Stimulated activated effector memory CD8-positive, alpha-beta T cell treated with anti-CD3 and anti-CD28 coated beads, Interleukin-12 subunit alpha, Interleukin-12 subunit beta, amount 100 ng/mL, for 72 hours (primary cell): ENCODE data around the gene GABRD.

ENCODE experiments used
- ATAC-seq: fragments of 150-1000 bp; cut with Tn5 transposase; 2 replicates; pipeline ENCODE4 v1.10.0; 2021
- DNase-seq, 2 donors: peaks; one replicate each; pipeline ENCODE4 v3.0.0; 2021 to 2022; ENCODE audit warnings: low spot score in 2 of 2
- H3K27ac Mint-ChIP-seq: one replicate; pipeline ENCODE4 v1.8.0; 2022; ENCODE audit warnings: mild to moderate bottlenecking, mixed read lengths
- H3K36me3 Mint-ChIP-seq: one replicate; pipeline ENCODE4 v1.8.0; 2022; ENCODE audit warnings: mild to moderate bottlenecking, mixed read lengths
- H3K4me1 Mint-ChIP-seq: one replicate; pipeline ENCODE4 v1.8.0; 2022; ENCODE audit warnings: mixed read lengths
- H3K4me3 Mint-ChIP-seq: one replicate; pipeline ENCODE4 v1.8.0; 2022; ENCODE audit warnings: mild to moderate bottlenecking, mixed read lengths
- H3K9me3 Mint-ChIP-seq: one replicate; pipeline ENCODE4 v1.8.0; 2022; ENCODE audit warnings: mixed read lengths

Gene GABRD

DNA sequence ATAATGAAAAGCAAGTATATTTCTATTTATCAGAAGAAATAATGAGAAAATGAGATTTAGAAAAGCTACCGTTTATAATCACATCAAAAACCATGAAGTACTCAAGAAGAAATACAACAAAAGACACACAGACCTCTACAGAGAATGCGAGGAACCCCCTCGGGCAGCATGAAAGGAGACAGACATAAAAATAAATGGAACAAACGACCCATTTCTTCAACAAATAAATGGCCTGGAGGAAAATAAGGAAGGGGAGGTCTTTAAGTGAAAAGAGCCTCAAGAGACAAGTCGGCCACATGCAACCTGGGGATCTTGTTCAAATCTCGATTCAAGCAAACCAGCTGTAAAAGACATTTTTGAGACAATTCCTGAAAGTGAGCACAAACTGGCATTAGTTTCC is 21.6 kb upstream of the GABRD start:
- H3K4me1 Mint-ChIP-seq, result peaks cover 6% of the 10 kb centered on the region
- ATAC-seq (no peak), DNase-seq (no peak)
- no peaks in the 10 kb centered on the region for H3K36me3 Mint-ChIP-seq
- no peak overlapping the region for H3K27ac Mint-ChIP-seq
- H3K9me3 Mint-ChIP-seq, result no peaks in the 10 kb centered on the region
- H3K4me3 Mint-ChIP-seq, result no peak overlapping the region

DNA sequence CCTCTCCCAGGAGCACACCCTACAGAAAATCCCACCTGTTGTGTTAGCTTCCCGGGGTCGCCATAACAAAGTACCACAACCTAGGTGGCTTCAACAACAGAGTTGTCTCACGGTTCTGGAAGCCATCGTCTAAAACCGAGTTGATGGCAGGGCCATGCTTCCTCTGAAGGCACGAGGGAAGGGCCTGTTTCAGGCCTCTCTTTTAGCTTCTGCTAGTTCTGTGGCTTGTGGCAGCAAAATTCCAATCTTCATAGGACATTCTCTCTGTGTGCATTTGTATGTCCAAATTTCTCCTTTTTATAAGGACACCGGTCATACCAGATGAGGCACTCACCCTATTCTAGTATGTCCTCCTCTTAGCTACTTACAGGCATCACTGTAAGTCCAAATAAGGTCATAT is 18.7 kb upstream of the GABRD start:
- ATAC-seq (no peak), DNase-seq (no peak)
- Mint-ChIP-seq H3K4me1 (peaks cover 6% of the 10 kb centered on the region), H3K9me3 (no peaks in the 10 kb centered on the region), H3K36me3 (no peaks in the 10 kb centered on the region), H3K27ac (no peak overlapping the region), H3K4me3 (no peak overlapping the region)

DNA sequence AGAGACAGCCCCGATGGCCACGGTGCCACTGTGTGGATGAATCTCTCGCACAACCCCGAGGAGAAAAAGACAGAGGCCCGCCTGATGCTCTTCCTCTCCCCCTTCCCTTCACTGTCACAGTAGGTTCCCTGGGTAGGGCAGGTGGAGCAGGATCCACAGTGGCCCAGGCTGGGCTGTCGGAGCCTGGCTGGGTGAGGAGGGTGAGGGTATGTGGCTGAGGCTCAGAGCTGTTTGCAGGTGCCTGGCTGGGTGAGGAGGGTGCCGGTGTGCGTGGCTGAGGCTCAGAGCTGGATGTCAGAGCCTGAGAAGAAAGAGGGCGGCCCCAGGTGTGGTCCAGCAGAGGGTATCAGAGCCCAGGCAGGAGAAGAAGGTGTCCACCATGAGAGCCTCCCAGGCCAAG is 18.3 kb upstream of the GABRD start:
- Mint-ChIP-seq H3K36me3 (no peaks in the 10 kb centered on the region), H3K4me3 (no peak overlapping the region), H3K27ac (no peak overlapping the region), H3K4me1 (peaks cover 6% of the 10 kb centered on the region), H3K9me3 (no peaks in the 10 kb centered on the region)
- DNase-seq (no peak), ATAC-seq (no peak)

DNA sequence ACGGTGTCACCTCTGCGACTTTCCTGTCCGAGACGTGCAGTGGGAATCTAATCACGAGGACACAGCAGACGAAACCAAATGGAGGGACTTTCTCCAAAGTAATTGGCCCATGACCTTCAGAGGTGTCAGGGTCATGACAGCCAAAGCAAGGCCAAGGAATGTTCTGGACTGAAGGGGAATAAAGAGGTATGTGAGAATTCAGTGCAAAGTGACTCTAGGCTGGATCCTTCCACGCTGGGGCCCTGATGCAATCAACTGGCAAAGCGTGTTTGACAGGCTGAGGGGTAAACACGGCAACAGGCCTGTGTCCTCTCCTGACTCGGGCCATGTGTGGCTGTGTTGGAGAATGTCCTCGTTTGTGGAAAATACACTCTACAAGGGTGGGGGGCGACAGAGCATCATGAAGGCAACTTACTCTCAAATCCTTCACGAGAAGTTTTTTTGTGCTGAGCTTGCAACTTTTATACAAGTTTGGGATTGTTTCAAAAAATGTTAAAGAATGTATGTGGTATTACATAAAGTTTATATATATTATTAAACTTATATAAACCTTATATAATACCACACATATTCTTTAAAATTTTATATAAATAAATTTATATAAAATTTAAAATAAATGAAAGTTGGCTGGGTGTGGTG is 17.3 kb upstream of the GABRD start:
- Mint-ChIP-seq H3K36me3 (no peaks in the 10 kb centered on the region), H3K9me3 (no peaks in the 10 kb centered on the region), H3K4me3 (no peak overlapping the region), H3K4me1 (no peaks in the 10 kb centered on the region), H3K27ac (no peak overlapping the region)
- no peak for DNase-seq
- no peak for ATAC-seq

DNA sequence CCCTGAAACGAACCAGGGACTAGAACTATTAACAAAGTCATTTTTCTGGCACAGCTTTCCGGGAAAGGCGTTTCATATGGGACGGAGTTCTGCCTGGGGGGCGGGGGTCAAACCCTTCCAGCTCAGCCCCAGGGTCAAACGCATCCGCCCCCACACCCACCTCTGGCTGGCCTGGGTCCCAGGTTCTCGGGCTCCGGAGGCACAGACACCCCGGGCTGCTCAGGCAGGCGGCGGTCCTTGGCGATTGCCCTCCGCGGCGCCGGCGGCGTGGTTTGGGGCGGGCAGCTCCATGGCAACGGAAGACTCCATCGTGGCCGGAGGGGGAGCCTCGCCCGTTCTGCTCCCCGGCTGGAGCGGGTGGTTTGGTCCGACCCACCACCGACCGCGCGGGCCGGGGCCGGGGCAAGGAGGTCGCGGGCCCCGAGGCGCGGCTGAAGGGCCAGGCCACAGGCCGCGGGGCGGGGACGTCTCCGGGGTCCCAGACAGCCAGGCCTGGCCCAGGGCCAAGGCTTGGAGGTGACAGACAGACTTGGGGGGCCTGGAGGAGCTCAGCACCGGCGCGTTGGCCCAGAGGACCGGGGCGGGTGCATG is 15.5 kb upstream of the GABRD start, which contains the start of gene CFAP74:
CFAP74 (minus strand) TSS at position 246 of the 591 bp plus-strand sequence. CDS start 12,830 bp downstream, outside the sequence.
- ATAC-seq (peak; percentile 44), DNase-seq (no peak)
- H3K4me3 Mint-ChIP-seq, result no peak within 1 kb of the TSS
- H3K36me3 Mint-ChIP-seq, result no peaks in the 10 kb centered on the region
- no peaks in the 10 kb centered on the region for H3K4me1 Mint-ChIP-seq
- no peaks in the 10 kb centered on the region for H3K9me3 Mint-ChIP-seq
- H3K27ac Mint-ChIP-seq, result no peak within 1 kb of the TSS

DNA sequence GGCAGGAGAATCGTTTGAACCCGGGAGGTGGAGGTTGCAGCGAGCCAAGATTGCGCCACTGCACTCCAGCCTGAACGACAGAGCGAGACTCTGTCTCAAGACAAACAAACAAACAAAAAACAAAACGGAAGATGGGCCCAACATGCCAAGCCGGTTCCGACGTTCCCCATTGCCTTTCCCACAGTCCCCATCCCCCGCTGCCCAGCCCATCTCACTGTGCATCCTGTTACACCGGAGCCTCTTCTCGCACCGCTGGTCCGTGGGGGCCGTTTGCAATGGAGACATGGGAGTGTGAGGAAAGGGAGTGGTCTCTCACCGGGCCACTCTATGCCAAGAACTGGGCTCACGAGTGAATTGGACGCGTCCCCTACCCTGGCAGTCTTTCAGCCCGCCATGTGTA is 14.3 kb upstream of the GABRD start:
- no peak for DNase-seq
- H3K4me3 Mint-ChIP-seq, result no peak overlapping the region
- ATAC-seq, result no peak
- no peak overlapping the region for H3K27ac Mint-ChIP-seq
- H3K36me3 Mint-ChIP-seq, result no peaks in the 10 kb centered on the region
- H3K4me1 Mint-ChIP-seq, result no peaks in the 10 kb centered on the region
- no peaks in the 10 kb centered on the region for H3K9me3 Mint-ChIP-seq

DNA sequence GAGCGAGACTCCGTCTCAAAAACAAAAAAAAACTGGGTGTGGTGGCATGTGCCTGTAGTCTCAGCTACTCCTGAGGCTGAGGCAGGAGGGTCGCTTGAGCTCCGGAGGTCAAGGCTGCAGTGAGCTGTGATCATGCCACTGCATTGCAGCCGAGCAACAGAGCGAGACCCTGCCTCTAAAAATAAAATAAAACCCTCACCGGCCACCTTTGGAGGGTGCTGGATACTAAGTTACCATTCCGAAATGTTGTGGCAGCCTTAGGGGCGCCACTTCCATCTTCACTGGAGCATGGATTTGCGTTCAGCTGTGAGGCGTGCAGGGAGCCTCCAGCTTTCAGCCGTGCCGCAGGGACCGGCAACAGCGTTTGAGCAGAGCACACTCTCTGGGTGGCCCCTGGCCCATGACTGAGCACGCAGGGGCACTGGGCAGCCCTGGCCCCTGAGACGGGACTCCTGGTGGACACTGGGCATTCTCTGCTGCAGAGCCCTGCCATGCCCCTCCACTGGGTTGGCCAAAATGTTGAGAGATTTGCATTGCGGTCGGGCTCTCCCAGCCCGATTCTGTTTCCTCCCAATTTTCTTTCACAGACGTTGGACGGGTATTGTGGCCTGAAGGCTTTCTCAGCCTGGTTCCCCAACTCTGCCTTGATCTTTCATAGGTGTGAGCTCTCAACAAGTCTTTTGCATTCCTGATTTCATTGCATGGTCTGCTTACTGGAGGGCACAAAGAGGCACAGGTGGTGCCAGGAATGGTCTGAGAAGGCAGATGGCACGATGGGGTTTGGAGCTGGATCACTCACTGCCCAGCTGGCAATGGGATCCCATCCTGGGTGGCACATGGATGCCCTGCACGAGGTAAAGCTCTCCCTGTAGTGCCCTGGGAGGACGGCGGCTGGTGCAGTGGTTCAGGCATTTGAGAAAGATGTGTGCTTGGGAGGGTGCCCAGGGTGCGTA is 9.8 kb upstream of the GABRD start:
- no peaks in the 10 kb centered on the region for H3K36me3 Mint-ChIP-seq
- H3K4me3 Mint-ChIP-seq, result no peak overlapping the region
- no peaks in the 10 kb centered on the region for H3K4me1 Mint-ChIP-seq
- no peak for DNase-seq
- H3K9me3 Mint-ChIP-seq, result no peaks in the 10 kb centered on the region
- H3K27ac Mint-ChIP-seq, result no peak overlapping the region
- ATAC-seq, result no peak

DNA sequence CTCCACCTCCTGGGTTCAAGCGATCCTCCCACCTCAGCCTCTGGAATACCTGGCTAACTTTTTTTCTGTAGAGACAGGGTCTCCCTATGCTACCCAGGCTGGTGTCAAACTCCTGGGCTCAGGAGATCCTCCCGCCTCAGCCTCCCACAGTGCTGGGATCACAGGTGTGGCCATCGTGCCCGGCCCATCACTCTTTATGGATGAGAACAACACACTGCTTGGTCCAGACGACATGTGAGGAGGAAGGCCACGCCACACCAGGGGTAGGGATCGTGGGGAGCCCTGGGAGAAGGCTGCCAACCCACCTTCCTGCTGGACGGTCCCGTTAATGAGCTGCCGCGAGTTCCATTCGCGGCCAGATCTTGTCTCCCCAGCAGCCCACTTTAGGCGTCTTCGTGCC is 5.0 kb upstream of the GABRD start:
- Mint-ChIP-seq H3K36me3 (no peaks in the 10 kb centered on the region), H3K27ac (no peak overlapping the region), H3K9me3 (no peaks in the 10 kb centered on the region), H3K4me1 (peaks cover 6% of the 10 kb centered on the region), H3K4me3 (no peak overlapping the region)
- no peak for DNase-seq
- ATAC-seq, result no peak

DNA sequence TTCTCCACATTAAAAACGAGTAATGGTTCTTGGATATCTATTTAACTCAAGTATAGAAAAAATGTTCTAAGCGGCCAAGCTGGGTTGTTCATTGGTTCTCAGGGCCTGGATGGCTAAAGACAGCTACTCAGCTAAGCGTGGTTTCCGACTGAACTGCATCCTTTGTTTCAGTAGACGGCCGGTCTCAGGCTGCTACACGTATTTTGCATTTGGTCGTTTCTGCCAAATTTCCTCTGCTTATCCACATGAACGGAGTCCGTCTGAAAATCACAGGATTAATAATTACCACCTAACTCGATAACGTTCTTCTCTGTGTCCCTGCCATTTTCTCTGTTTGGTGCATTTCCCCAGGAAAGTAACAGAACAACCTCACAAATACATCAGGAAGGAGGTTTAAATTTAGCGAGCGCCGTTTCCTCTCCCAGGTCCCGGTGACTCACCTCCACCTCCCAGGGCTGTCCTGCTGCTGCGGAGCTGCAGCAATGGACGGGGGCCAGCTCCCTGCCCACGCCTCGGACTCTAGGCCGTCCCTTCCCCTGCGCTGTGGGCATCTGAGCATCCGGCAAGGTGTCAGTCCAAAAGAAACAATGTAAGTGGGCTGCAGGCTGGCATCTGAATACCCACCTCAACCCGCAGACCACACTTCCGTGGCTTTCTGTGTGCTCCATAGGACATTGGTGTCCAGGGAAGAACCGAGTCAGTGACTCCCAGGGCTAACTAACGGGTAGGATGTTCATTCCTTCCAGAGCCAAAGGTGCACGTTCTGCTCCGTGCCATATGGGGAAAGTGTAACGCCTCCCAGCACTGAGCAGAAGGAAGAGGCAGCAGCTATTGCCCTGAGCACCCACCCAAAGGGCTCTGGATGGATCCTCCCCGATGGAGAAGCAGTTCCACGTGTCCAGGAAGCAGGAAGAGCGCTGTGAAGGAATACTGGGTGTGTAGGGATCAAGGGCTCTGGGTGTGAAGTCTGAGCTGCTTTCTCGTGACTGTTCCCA is 4.1 kb upstream of the GABRD start:
- H3K27ac Mint-ChIP-seq, result no peak overlapping the region
- H3K4me1 Mint-ChIP-seq, result peaks cover 6% of the 10 kb centered on the region
- ATAC-seq (no peak), DNase-seq (no peak)
- H3K4me3 Mint-ChIP-seq, result no peak overlapping the region
- no peaks in the 10 kb centered on the region for H3K36me3 Mint-ChIP-seq
- no peaks in the 10 kb centered on the region for H3K9me3 Mint-ChIP-seq

DNA sequence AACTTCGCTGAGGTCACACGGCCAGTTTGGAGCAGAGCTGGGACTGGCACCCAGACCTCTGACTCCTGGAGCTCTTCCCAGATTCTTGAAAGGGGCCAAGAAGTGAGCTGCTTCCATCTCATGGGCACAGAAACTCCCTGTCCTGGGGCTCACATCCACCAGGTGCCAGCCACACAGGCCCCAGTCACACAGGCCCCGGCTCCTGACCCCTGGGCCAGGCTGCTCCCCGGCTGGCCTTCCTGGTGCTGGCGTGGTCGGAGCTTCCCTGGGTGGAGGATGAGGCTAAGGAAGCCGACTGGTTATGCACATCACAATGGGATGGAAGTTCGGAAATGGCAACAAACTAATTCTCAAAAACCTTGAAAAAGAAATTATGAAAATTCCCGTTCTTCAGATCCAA is 3.0 kb upstream of the GABRD start:
- Mint-ChIP-seq H3K36me3 (no peaks in the 10 kb centered on the region), H3K27ac (no peak overlapping the region), H3K4me3 (no peak overlapping the region), H3K4me1 (peaks cover 6% of the 10 kb centered on the region), H3K9me3 (no peaks in the 10 kb centered on the region)
- DNase-seq (no peak), ATAC-seq (no peak)

DNA sequence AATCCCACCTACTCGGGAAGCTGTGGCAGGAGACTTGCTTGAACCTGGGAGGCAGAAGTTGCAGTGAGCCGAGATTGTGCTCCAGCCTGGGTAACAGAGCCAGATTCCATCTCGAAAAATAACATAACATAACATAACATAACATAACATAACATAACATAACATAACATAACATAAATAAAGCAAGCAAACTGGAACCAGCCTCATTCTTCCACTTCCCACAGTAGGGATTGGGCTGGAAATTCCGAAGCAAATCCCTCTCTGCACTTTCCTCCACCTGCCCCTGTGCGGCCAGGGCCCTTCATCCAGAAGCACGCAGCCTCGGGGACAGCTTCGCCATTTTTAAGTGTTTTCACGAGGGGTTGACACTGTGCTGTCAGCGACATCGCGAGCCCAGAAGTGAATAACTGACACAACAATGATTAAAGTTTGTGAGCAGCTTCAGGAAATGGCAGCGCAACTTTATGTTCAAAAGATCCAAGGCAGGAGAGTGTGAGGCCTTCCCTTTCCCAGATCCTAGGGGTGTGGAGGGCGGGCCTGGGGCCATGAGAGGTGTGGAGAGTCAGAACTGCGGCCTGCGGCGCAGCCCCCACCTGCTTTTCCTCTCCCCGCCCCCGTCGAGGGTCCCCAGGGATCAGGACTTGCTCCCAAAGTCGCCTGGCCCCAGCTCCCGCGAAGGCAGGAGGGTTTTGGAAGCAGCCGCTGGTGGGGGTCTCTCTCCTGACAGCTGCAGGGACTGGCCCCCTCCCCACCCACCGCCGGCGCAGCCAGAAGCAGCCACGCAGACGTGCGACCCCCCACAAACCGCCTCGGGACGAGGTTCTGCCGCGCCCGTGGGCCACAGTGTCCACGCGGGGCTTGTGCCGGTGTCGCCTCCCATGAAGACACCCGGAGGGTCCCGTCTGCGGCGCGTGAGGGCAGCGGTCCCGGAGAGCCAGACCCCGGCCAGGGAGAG is 651 bp upstream of the GABRD start:
- Mint-ChIP-seq H3K9me3 (no peaks in the 10 kb centered on the region), H3K36me3 (no peaks in the 10 kb centered on the region), H3K4me1 (peaks cover 6% of the 10 kb centered on the region), H3K27ac (no peak overlapping the region), H3K4me3 (peak overlapping the region; percentile 47)
- DNase-seq (no peak), ATAC-seq (no peak)

DNA sequence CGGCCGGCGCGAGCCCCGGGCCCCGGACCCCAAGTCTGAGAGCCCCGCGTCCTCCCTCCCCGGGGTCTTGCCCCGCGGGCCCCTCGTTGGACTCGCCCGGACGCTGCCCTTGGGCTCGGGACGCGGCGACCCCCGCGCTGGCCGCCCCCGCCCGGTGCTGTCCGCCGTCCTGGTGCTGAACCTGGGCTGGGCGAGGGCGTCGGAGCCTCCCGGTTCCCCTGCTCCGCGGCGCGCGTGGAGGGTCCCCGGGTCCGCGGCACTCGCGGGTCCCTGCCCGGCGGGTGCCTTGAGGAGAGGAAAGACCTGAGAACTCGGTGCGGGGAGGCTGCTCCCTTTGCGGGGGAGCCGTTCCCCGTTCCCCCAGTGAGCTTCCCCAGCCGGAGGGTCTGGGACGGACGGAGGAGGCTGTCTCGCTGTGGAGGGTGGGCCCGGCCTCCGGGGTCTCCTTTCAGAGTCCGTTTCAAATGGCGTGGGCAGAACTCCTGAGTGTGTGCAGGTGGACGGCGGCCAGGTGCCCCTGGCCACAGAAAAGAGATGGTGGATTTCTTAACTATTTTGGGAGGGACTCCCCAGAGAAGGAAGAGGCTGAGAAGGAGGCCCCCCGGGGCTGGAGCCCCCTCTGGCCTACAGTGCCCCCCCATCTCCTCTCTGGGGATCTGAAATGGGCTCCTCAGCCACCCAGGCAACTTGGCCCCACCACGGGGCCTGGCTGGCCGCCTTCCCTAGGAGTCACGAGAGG is 595 bp downstream of the GABRD start:
- no peaks in the 10 kb centered on the region for H3K9me3 Mint-ChIP-seq
- H3K27ac Mint-ChIP-seq, result no peak overlapping the region
- H3K4me3 Mint-ChIP-seq, result no peak overlapping the region
- DNase-seq (no peak), ATAC-seq (no peak)
- H3K4me1 Mint-ChIP-seq, result peaks cover 6% of the 10 kb centered on the region
- no peaks in the 10 kb centered on the region for H3K36me3 Mint-ChIP-seq

DNA sequence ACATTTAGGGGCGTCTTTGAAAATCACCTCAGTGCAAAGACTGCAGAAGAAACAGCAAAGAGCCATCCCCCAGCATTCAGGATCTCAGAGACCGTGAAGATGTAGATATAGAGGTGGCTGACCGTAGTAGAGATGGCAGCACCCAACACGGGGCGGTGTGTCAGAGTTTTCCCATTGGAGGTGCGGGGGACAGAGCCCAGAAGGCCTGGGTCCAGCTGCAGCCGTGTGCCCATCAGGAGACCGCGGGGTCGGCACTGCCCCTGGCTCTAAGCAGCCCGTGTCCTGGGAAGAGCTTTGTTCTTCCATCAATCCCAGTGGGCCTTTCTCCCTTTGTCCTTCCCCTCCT is 1.1 kb downstream of the GABRD start:
- H3K27ac Mint-ChIP-seq, result no peak overlapping the region
- H3K4me3 Mint-ChIP-seq, result no peak overlapping the region

More for the DNA sequence above, 1.1 kb downstream of the GABRD start:
- H3K36me3 Mint-ChIP-seq, result no peaks in the 10 kb centered on the region
- H3K9me3 Mint-ChIP-seq, result no peaks in the 10 kb centered on the region
- H3K4me1 Mint-ChIP-seq, result peaks cover 6% of the 10 kb centered on the region
- no peak for DNase-seq
- no peak for ATAC-seq
